SIG-M5 (cell line): Measurements from ENCODE around the gene GRIK5.

Source experiments
- DNase-seq: peaks from one replicate; lab custom pipeline; 2025; lab: John Stamatoyannopoulos, UW

Gene GRIK5

DNA sequence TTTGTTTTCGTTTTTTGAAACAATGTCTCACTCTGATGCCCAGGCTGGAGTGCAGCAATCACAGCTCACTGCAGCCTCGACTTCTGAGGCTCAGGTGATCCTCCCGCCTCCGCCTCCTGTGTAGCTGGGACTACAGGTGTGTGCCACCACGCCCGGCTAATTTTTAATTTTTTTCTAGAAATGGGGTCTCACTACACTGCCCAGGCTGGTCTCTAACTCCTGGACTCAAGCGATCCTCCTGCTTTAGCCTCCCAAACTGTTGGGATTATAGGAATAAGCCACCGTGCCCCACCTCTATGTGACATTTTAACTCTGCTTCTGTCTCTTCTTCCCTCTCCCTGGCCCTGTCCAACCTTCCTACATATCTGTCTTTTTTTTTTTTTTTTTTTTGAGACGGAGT lies 81.1 kb downstream of the GRIK5 start:
- no peak for DNase-seq

- no peak for DNase-seq
Measured at GRCh38 chr19:41987141-41987860, 82.7 kb downstream of the GRIK5 start.

- DNase-seq = no peak
Measured at GRCh38 chr19:41984961-41985360, 85.0 kb downstream of the GRIK5 start.

DNA sequence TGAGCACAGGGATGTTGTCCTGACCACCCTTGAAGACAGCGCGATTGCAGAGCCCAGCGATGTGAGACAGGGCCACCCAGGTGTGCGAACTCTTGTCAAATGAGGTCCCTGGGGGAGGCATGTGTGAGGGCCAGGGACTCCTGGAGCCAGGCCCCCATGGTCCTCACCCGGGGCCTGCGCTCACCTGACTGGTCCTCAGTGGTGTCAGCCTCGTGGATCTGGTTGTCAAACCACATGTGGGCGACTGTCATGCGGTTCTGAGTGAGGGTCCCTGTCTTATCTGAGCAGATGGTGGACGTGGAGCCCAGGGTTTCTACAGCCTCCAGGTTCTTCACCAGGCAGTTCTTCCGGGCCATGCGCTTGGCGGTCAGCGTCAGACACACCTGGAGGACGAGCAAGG lies 88.3 kb downstream of the GRIK5 start:
- no peak for DNase-seq

DNA sequence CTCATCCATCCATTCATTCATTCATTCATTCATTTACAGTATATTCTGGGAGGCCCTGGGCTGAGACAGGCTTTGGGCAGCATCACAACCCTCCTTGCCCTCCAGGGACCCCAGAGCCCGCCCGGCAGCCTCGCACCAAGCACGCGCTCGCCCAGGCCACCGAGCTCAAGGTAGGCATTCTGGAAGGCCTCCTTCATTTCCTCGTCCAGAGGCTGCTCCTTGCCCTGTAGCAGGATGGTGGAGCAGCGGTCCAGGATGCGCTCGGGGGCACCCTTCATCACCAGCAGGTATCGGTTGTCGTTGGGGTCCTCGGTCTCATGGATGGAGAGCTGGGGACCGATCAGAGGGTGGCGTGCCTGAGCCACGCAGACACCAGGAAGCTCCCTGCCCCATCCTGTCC lies 91.5 kb downstream of the GRIK5 start:
- DNase-seq = no peak

- DNase-seq = no peak
Measured at GRCh38 chr19:41977916-41978315, 92.1 kb downstream of the GRIK5 start.

- DNase-seq = no peak
Measured at GRCh38 chr19:41974652-41975051, 95.4 kb downstream of the GRIK5 start.

GRCh38 chr19:41971363-41971762 lies 98.6 kb downstream of the GRIK5 start:
- no peak for DNase-seq

- no peak for DNase-seq
Measured at GRCh38 chr19:41969772-41970458, 100.1 kb downstream of the GRIK5 start.

DNA sequence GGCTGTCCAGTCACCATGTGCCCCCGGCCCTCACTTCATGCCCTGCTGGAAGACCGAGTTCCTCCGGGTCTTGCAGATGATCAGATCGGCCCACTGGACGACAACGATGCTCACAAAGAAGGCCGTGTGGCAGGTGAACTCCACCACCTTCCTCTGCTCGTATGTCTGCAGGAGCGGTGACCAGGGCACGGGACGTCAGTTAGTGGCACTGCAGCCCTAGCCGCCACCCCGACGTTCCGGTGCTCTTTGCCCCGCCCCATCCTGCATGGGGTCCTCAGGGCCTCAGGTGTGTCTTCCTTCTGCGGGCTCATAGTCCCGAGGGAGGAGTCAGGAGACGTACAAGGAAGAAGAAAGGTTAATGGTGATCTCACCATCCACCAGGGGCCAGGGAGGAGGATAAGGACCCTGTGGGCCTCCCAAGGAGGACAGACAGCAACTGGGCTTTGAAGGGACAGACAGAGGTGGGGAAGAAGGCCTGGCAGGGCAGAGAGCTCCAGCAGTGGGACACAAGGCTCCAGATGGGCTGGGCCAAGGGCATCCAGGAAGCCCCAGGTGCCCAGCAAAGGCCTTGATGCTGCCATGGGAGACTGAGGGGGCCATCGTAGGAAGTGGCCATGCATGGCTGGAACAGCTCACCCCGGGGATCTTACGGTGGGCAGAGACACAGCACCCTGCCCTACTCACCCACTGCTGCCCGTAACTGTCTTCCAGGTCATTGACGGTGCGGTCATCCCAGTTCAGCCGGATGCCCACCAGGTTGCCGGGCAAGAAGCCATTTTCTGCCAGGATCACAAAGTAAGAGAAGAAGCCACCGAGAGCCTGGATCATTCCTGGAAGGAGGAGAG lies 101.0 kb downstream of the GRIK5 start:
- DNase-seq = no peak

DNA sequence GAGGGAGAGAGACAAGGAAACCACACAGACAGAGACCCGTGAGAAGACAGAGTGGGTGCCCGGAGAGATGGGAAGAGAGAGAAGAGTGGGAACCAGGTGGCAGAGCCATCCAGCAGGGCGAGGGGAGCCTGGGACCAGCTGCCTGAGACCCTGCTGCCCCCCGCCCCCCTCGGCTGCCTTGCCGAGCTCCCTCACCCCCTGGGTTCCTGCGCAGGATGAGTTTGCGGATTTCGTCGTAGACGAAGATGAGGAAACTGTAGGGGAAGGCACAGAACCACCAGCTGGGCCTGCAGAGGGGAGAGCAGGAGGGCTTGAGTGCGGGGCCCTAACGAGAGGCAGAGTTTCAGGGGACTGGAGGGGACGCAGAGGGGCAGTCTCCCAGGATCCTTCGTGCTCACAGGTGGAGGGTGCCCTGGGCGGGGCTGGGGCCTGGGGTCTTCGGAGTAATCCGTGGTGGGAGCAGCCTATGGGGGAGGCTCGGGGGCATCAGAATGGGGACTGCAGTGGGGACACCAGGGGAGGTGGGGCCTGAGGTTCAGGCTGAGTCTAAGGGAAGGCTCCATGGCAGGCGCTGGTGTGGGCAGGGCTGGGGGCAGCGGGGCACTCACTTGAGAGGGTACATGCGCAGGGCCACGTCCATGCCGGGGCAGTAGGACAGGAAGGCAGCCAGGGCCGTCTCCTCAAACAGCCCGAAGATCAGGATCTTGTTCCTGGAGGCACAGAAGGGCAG lies 102.8 kb downstream of the GRIK5 start:
- DNase-seq = no peak

DNA sequence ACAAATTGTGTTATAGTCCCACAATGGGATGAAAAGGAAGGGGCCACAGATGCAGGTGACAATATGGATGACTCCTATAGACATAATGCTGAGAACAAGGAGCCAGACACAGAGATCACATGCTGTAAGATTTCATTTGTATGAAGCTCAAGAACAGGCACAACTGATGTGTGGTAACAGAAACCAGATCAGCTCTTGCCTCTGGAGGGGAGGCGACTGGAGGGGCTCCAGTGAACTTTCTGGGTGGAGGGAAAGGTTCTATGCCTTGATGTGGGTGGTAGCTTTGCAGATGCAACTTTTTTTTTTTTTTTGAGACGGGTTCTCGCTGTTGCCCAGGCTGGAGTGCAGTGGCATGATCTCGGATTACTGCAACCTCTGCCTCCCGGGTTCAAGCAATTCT lies 104.9 kb downstream of the GRIK5 start:
- DNase-seq = no peak

GRCh38 chr19:41960973-41961372 lies 109.0 kb downstream of the GRIK5 start:
- DNase-seq = peak; percentile 3

- DNase-seq = peak; percentile 72
Measured at GRCh38 chr19:41959056-41960053, 110.7 kb downstream of the GRIK5 start, which contains the start of gene RABAC1. RABAC1 (minus strand) TSS chr19:41959321; CDS start chr19:41959292, 29 bp downstream.

- no peak for DNase-seq
Measured at GRCh38 chr19:41958367-41959055, 111.5 kb downstream of the GRIK5 start.

GRCh38 chr19:41957838-41958366 lies 112.1 kb downstream of the GRIK5 start:
- no peak for DNase-seq

DNA sequence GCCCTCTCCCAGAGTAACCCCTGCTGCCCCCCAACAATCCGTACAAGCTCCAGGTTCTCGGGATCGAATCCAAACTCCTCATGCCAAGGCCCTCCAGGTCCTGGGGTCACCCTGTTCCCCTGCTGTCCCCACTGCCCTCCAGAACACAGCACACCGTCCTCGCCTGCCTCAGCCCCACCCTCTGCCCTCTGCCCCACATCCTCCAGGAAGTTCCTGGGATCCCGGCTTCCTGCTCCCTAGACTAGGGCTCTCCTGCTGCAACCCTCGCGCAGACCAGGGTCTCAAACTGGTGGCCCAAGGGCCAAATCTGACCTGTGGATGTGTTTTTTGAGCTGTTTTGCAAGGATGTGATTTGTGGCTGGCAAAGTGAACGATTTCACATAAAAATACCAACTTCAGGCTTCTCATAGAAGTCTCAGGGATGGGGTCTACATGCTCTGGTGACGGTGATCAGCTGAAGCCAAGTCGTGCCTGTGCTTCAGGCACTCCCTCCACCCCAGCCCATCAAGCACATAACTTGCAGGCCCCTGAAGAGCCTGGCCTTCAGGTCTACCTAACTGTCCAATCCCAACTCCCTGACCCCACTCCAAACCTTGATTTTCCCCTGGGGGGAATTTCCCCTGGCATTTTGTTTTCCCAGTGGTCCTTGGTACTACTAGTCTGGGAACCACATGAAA lies 112.7 kb downstream of the GRIK5 start:
- DNase-seq = no peak

DNA sequence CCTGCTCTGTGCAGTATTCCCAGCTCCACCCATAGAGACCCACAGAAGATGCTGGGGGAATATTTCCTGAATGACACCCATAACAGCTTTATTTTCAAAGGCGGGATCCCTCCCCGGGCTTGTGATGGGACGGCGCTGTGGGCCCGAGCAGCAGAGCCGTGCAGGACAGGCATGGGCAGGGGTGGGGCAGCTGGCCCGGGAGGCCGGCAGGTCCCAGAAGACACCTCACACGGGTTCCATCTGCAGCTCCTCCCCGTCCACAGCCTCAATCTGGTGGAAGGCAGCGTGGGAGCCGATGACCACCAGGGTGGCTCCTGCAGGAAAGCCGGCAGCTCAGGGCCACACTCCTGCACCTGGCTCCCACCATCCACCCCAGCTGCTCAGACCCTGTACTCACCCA lies 113.4 kb downstream of the GRIK5 start:
- no peak for DNase-seq

DNA sequence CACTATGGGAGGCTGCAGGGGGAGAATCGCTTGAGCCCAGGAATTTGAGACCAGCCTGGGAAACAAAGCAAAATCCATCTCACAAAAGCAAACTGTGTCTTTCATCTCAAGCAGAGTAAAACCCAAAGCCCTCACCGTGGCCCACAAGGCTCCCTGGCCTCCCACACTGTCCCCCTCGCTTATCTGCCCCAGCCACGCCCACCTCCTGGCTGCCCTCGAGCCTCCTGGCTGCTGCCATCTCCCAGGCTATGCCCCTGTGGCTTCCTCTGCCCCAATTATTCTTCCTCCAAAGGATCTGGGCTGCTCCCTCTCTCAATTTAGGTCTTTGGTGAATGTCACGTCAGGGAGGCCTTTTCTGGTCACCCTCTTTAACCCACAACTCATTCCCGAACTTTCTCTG lies 114.5 kb downstream of the GRIK5 start:
- no peak for DNase-seq
